ENCODE results near the gene SAPCD1.
"Not testable (repeated sequence)": the region's sequence is repeated elsewhere in the genome, so short reads cannot be mapped to it uniquely, and the experiment has no call there.

The SAPCD1 gene

DNA sequence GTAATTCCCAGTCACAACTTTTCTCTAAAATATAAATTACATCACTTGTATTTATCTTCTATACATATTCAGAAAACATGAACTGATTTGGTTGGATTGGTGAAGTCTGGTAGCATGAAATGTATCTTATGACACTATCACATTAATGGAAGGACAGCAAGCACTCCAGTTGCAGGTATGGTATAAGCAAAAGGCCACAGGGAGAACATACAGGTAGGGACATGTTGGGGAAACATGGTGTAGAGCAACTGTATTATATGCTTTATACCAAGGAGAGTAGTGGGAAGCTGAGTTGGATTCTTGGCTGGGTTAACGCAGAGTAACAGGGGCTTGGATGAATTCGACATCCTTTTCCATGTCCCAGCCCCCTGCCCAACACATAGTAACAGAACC, 34.5 kb downstream of the SAPCD1 start:
- Mint-ChIP-seq H3K4me1 (ENCODE audit: low read depth in 2 of 2) (peaks cover 26 to 28% of the 10 kb centered on the region in 2 donors), H3K9me3 (no peaks in the 10 kb centered on the region), H3K4me3 (peak overlapping the region; percentile 94 to 97), H3K27me3 (no peaks in the 10 kb centered on the region), H3K36me3 (ENCODE audit: insufficient read depth) (peaks cover 4% of the 10 kb centered on the region), H3K27ac (peak overlapping the region; percentile 97 to 98)
- ATAC-seq (replicated peaks) (no peak), DNase-seq (no peak)

DNA sequence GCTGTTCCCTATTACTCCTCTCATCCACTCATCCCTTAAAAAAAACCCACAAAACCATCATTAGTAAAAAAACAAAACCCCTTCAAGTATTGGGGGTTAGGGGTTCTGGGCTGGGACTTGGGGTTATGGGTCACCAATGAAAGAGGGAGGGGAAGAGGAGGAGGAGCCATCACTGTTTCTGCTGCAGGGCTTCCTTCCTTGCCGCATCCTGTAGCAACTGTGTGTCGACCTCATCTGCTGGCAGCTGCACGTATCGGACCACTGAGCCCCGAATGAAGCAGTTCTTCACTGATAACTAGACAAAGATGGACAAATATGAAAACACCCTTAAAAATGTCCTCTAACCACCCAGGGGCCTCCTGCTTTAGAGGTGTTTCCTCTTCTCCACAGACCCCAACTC, 35.1 kb downstream of the SAPCD1 start:
- Mint-ChIP-seq H3K36me3 (ENCODE audit: insufficient read depth) (peaks cover 10% of the 10 kb centered on the region), H3K4me1 (ENCODE audit: low read depth in 2 of 2) (peaks cover 26 to 28% of the 10 kb centered on the region in 2 donors), H3K27me3 (no peaks in the 10 kb centered on the region), H3K27ac (peak overlapping the region in 1 of 2 donors; percentile 65), H3K9me3 (no peaks in the 10 kb centered on the region), H3K4me3 (peak overlapping the region; percentile 57 to 74)
- peak; percentile 14 for ATAC-seq (replicated peaks)
- DNase-seq, result peak in 2 of 3 experiments; percentile 17 to 29

DNA sequence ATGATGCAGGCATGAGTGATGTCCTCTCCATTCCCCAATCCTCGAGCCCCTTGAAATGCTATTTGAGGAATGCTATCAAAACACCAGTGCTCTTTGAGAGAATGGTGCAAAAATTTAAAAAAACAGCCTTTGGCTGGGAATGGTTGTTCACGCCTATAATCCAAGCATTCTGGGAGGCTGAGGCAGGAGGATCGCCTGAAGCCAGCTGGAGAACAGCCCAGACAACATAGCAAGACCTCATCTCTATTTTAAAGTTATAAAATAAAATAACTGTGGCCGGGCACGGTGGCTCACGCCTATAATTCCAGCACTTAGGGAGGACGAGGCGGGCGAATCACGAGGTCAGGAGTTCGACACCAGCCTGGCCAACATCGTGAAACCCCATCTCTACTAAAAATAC, 37.3 kb downstream of the SAPCD1 start:
- Mint-ChIP-seq H3K9me3 (no peaks in the 10 kb centered on the region), H3K4me3 (no peak overlapping the region), H3K27ac (no peak overlapping the region)

DNA sequence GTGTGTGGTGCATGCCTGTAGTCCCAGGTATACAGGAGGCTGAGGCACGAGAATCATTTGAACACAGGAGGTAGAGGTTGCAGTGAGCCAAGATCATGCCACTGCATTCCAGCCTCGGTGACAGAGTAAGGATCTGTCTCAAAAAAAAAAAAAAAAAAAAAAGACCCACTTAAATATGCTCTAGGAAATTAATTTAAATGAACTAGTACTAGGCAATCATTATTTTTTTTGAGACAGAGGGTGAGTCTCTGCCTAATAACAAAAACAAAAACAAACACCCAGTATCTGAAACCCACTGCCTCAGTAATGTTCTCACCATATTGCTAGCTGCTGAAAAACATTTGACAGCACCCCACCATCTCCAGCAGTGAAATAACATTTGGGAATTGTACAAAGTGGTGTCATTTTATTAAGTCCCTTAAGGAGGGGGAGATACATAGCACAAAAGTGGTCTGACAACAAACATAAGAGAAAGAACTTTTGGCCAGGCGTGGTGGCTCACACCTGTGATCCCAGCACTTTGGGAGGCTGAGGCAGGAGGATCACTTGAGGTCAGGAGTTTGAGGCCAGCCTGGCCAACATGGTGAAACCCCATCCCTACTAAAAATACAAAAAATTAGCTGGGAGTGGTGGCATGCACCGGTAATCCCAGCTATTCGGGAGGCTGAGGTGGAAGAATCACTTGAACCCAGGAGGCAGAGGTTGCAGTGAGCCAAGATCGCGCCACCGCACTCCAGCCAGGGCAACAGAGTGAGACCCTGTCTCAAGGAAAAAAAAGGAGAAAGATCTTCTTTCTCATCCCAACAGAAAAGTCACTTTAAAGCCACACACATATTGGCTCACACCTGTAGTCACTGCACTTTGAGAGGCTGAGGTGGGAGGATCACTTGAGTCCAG, 38.8 kb downstream of the SAPCD1 start:
- H3K4me3 Mint-ChIP-seq, result not testable (repeated sequence)
- H3K4me1 Mint-ChIP-seq (ENCODE audit: low read depth in 2 of 2), result peaks cover 15 to 16% of the 10 kb centered on the region in 2 donors

More for the DNA sequence above, 37.3 kb downstream of the SAPCD1 start:
- peaks cover 23% of the 10 kb centered on the region for H3K36me3 Mint-ChIP-seq (ENCODE audit: insufficient read depth)
- ATAC-seq (replicated peaks) (no peak), DNase-seq (no peak)
- peaks cover 15 to 16% of the 10 kb centered on the region in 2 donors for H3K4me1 Mint-ChIP-seq (ENCODE audit: low read depth in 2 of 2)
- H3K27me3 Mint-ChIP-seq, result no peaks in the 10 kb centered on the region

DNA sequence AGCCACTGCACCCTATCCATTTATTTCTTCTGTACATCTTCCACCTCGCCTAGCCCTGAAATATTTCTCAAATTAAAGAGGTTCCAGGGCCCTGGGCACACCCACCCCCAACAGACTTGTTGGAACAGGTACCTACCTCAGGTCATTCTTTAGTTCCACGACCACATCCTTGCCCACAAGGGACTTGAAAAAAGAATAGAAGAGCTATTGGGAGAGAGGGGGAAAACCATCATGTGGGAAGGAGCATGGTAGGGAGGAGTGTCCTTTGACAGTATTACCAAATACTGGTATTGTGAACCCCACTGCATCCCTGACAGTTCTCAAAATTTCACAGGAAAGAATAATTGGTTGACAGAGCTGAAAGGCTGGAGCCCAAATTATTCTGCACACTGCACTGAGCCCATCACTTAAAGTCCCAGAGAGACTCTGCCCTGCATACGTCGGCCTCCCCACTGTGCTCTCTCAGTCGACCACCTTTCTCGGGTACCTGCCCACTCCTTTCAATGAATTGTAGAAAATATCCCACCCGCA, 43.5 kb downstream of the SAPCD1 start:
- Mint-ChIP-seq H3K27ac (peak overlapping the region; percentile 90 to 98), H3K4me1 (ENCODE audit: low read depth in 2 of 2) (peaks cover 13 to 14% of the 10 kb centered on the region in 2 donors), H3K27me3 (no peaks in the 10 kb centered on the region), H3K4me3 (peak overlapping the region; percentile 89 to 97), H3K9me3 (no peaks in the 10 kb centered on the region), H3K36me3 (ENCODE audit: insufficient read depth) (peaks cover 34% of the 10 kb centered on the region)
- peak in 1 of 3 experiments; percentile 14 for DNase-seq
- peak; percentile 23 for ATAC-seq (replicated peaks)

More for the DNA sequence above, 38.8 kb downstream of the SAPCD1 start:
- Mint-ChIP-seq H3K27ac (peak overlapping the region in 1 of 2 donors; percentile 22), H3K36me3 (ENCODE audit: insufficient read depth) (peaks cover 27% of the 10 kb centered on the region)
- H3K9me3 Mint-ChIP-seq; H3K27me3 Mint-ChIP-seq; DNase-seq; ATAC-seq (replicated peaks): not testable (repeated sequence)

DNA sequence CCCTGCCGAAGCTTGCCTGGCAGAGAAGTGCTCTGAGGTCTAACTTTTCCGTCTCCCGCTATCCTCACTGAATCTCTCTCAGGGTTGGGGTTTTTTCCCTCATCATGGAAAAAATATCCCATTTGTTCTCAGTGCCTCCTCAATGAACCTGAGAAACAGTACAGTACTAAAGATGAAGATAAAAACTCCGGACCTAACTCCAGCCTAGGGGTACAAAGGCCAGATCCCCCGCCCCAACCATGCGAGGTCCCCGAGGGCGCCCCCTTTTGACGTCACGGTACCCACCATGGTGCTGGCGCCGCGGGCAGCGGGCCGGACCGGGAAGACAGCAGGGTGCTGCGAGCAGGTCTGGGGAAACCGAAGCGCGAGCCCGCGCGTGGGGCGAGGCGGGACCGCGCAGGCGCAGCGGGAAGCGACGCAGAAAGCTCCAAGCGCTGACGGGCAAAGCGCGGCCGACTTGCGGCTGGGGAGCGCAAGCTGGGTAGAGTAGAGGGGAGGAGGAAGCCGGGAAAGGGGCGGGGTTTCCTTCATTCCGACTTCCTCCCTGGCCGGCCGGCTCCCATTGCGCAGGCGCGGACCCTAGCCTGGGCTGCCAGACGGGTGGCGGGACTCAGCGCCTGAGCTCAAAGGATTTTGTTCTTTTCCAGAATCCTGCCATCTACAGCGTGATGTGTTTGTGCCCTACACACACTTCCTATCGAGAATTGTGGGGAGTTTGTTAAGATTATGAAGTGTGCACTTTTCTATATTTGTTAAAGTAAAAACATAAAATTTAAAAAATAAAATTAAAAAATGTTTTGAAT, 44.2 kb downstream of the SAPCD1 start, which contains the start of gene LSM2:
Gene LSM2, minus strand, starts transcription at position 497 of the 803 bp plus-strand sequence. Its CDS starts 209 bp downstream, at position 288.
- Mint-ChIP-seq H3K27ac (peak within 1 kb of the TSS; percentile 90 to 98), H3K9me3 (no peaks in the 10 kb centered on the region), H3K36me3 (ENCODE audit: insufficient read depth) (peaks cover 38% of the 10 kb centered on the region), H3K4me1 (ENCODE audit: low read depth in 2 of 2) (peaks cover 13 to 14% of the 10 kb centered on the region in 2 donors), H3K27me3 (no peaks in the 10 kb centered on the region), H3K4me3 (peak within 1 kb of the TSS; percentile 89 to 97)
- peak; percentile 96 for ATAC-seq (replicated peaks)
- DNase-seq, result peak; percentile 92 to 96 (median 95)

DNA sequence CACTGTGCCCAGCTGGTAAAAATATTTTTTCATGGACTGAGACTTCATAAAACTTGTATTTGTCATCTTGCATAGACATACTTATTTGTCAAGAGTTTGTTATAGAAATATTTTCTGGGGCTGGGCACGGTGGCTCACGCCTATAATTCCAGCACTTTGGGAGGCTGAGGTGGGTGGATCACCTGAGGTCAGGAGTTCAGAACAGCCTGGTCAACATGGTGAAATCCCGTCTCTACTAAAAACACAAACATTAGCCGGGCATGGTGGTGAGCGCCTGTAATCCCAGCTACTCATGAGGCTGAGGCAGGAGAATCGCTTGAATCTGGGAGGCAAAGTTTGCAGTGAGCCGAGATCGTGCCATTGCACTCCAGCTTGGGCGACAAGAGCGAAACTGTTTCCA, 46.1 kb downstream of the SAPCD1 start:
- ATAC-seq (replicated peaks); H3K27ac Mint-ChIP-seq; H3K27me3 Mint-ChIP-seq; DNase-seq; H3K9me3 Mint-ChIP-seq: not testable (repeated sequence)
- Mint-ChIP-seq H3K36me3 (ENCODE audit: insufficient read depth) (peaks cover 21% of the 10 kb centered on the region), H3K4me3 (peak overlapping the region in 1 of 2 donors; percentile 17), H3K4me1 (ENCODE audit: low read depth in 2 of 2) (peaks cover 26 to 28% of the 10 kb centered on the region in 2 donors)

DNA sequence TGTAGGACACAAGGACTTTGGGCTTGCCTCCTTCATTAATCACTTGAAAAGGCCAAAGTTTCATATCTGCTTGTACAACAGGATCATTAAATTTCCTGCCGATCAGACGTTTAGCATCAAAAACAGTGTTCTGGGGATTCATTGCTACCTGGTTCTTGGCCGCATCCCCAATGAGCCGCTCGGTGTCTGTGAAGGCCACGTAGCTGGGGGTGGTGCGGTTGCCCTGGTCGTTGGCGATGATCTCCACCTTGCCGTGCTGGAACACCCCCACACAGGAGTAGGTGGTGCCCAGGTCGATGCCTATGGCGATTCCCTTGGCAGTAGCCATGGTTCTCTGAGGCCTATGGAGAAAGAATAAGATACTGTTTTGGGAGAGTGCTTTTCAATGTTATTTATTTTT, 49.2 kb downstream of the SAPCD1 start:
- no peak overlapping the region for H3K27ac Mint-ChIP-seq
- H3K4me1 Mint-ChIP-seq (ENCODE audit: low read depth in 2 of 2), result peaks cover 24 to 28% of the 10 kb centered on the region in 2 donors
- H3K27me3 Mint-ChIP-seq, result no peaks in the 10 kb centered on the region
- H3K36me3 Mint-ChIP-seq (ENCODE audit: insufficient read depth), result peaks cover 14% of the 10 kb centered on the region
- no peak overlapping the region for H3K4me3 Mint-ChIP-seq
- no peaks in the 10 kb centered on the region for H3K9me3 Mint-ChIP-seq
- no peak for DNase-seq
- ATAC-seq (replicated peaks), result no peak

DNA sequence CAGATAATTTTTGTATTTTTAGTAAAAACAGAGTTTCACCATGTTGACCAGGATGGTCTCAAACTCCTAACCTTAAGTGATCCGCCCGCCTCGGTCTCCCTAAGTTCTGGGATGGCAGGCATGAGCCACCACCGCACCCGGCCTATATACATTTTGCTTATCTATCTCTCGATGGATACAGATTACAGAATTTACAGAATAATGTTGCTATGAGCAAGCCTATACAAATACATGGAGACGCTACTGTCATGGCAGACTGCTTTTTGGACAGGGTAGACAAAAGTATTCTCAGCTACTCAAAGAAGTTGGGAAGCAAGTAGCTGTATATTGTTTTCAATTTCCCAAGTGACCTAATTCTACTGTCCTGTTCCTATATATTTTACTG, 51.0 kb downstream of the SAPCD1 start:
- Mint-ChIP-seq H3K9me3 (no peaks in the 10 kb centered on the region), H3K36me3 (ENCODE audit: insufficient read depth) (peaks cover 19% of the 10 kb centered on the region), H3K4me1 (ENCODE audit: low read depth in 2 of 2) (peaks cover 29 to 34% of the 10 kb centered on the region in 2 donors), H3K4me3 (peak overlapping the region; percentile 94 to 97), H3K27ac (peak overlapping the region; percentile 65 to 86), H3K27me3 (no peaks in the 10 kb centered on the region)
- ATAC-seq (replicated peaks) (no peak), DNase-seq (no peak)

All from effector memory CD8-positive, alpha-beta T cell (primary cell).